Measurements from ENCODE around the gene TLDC2. TPM values are rescaled to one million over a fixed set of nuclear protein-coding genes. Genes with fewer than 3 reads are reported as not detected.
"Not testable (repeated sequence)": the region's sequence is repeated elsewhere in the genome, so short reads cannot be mapped to it uniquely, and the experiment has no call there.

TLDC2 gene
- total RNA-seq, result not detected
- long read RNA-seq, partial matches to known transcripts, result 0 of 1 reads
- long read RNA-seq, other reads (novel, unspliced or antisense), result 1 of 1 reads

DNA sequence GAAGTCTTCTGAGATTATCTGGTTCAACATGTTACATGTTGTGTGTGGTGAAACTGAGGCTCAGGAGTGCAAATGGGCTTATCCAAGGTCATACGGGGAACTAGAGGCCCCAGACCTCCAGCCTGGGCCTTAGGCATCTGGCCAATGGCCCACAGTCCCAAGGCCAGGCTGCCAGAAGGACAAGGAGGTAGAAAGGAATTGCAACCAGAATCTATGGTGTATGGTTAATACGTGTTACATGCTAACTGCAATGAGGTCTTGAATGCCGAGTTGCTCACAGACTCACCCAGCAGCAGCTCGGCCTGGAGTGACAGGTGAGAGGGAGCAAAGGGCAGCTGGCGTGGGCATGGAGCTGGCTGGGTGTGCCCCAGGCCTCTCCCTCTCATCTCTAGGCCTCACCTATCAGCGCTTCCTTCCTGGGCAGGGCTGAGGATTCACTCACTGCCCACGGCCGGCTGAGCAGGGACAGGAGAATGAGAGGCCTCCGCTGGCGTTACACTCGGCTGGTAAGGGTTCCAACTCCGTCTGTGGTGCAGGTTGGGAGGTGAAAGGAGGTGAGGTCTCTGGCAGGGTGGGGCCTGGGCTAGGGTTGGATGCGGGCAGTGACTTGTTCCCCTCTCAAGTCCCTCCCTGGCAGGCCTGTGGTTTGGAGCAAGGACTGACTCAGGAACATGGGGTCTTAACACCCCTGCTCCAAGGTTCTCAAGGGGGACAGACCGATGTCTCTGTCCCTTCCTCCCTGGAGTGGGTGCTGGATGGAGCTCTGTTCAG, at the start of gene TLDC2:
Gene TLDC2, plus strand, starts transcription at position 437 of the 771 bp plus-strand sequence. Its CDS starts 37 bp downstream, at position 474.
- no peak for DNase-seq (ENCODE audit: low spot score)
- intact Hi-C loops (cut with DNase I), result no loop called here

DNA sequence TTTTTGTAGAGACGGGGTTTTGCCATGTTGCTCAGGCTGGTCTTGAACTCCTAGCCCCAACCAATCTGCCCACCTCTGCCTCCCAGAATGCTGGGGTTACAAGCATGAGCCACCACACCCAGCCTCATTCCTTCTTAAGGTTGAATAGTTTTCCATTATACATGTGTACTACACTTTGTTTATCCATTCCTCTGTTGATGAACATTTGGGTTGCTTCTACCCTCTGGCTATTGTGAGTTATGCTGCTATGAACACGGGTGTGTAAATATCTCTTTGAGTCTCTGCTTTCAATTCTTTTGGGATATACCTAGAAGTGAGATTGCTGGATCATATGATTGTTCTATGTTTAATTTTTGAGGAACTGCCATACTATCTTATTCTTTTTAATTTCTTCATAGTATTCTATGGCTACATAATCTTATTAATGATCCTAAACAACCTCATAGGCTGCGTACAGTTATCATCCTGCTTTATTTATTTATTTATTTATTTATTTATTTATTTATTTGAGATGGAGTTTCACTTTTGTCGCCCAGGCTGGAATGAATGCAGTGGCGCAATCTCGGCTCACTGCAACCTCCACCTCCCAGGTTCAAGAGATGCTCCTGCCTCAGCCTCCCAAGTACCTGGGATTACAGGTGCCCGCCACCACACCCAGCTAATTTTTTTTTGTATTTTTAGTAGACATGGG, 49.2 kb upstream of the TLDC2 start:
- intact Hi-C loops (cut with DNase I), result no loop called here

DNA sequence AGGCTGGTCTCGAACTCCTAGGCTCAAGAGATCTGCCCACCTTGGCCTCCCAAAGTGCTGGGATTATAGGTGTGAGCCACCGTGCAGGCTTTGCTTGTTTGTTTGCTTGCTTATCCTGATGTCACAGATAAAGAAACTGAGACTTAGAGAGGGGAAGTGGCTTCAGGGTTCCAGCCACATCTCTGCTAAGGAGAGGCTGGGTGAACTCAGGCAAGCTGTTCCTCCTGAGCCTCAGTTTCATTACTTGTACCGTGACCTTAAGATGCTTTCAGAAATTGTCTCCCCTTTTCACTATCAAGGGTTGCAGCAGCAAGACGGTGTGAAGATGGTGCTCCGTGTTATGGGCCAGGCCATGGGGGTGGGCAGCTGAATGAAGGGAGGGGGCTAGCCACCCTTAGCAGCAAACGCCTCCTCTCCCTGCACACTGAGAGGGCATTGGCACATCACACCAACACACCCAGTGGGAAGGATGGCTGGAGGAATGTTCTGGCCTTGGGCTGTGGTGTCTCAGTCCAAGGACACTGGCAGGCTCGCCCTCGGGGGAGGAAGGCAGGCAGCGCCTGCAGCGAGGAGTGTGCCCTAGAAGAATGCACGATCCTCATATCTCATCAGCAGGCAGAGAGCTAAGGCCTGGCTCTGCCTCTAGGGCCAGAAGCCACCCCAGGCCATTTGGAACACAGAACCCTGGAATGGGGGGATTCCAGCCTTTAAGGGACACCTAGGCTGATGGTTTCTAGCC, 48.2 kb upstream of the TLDC2 start:
- DNase-seq (ENCODE audit: low spot score), result no peak
- intact Hi-C loops (cut with DNase I), result no loop called here

More for the DNA sequence above, 49.2 kb upstream of the TLDC2 start:
- no peak for DNase-seq (ENCODE audit: low spot score)

DNA sequence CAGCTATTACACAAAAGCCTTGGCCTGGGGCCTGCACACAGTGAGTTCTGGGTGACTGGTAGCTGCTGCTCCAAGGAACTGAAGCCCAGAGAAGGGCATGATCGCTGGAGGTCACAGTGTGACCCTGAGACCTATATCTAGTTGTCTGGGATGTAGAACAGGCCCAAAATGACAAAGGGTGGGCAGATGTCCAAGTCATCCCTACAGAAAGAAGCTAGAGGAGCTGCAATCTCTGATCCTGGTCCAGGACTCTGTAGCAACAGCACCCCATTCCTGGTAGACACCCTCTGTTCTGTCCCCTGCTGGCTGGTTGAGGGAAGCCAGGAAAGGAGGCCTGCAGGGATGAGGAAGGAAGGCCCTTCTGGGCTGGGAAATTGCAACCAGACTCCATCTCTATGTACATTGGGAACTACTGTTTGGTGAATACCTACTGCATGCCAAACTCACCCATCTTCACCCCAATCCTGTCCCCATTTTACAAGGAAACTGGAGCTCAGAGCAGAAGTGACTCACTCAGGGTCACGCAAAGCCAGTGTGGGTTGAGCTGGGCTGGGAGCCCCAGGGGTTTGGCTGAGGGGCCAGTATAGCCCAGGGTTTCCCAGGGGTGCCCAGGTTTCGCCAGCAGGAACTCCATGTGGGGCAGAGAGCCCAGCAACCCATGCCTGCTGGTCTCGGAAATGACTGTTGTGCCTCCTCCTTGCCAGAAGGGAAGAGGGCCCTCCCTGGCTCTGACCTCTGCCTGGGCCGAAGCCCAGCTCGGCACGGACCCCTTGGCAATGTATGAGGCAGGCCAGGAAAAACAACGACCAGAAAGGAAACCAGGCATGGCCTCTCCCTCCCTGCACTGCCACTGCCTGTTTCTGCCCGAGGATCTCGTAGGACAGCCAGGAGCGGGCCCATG, 44.9 kb upstream of the TLDC2 start:
- intact Hi-C loops (cut with DNase I), result loop anchor here (1.0 kb wide), 1 partner anchor 31 kb away; no protein-coding TSS in a partner anchor
- peak; percentile 84 for DNase-seq (ENCODE audit: low spot score)

DNA sequence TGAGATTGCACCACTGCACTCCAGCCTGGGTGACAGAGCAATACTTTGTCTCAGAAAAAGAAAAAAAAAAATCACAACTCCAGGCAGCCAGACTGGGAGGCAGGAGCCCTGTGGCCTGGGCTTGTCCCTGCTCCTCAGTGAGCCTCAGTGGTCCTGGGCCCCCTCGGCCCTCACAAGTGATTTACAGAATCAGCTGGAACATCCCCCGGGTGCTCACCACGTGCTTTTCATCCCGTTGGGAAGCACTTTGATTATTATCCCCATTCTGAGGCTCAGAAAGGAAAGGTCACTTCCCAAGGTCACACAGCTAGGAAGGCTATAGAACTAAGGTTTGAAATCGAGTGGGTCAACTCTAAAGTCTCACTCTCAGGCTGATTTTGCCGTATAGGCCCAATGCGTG, 43.1 kb upstream of the TLDC2 start:
- intact Hi-C loops (cut with DNase I), result no loop called here
- no peak for DNase-seq (ENCODE audit: low spot score)

DNA sequence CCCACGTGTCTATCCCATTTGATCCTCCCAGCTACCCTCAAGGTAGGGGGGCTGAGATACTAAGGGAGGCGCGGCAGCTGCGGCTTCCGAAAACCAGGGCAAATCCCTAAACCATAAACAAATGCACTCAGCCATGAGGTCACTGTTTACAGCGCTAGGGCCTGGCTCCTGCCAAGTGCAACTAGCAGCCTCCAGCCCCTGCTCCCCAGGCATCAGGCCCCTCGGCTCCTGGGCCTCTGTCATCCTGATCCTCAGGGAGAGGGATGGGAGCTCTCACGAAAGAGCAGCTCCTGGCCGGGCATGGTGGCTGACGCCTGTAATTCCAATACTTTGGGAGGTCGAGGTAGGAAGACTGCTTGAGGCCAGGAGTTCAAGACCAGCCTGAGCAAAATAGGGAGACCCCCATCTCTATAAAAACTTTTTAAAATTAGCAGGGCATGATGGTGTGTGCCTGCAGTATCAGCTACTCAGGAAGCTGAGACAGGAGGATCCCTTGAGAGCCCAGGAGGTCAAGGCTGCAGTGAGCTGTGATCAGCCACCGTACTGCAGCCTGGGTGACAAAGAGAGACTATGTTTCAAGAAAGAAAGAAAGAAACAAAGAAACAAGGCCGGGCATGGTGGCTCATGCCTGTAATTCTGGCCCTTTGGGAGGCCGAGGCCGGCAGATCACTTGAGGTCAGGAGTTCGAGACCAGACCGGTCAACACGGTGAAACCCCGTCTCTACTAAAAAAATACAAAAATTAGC, 42.5 kb upstream of the TLDC2 start:
- intact Hi-C loops (cut with DNase I), result no loop called here
- no peak for DNase-seq (ENCODE audit: low spot score)

DNA sequence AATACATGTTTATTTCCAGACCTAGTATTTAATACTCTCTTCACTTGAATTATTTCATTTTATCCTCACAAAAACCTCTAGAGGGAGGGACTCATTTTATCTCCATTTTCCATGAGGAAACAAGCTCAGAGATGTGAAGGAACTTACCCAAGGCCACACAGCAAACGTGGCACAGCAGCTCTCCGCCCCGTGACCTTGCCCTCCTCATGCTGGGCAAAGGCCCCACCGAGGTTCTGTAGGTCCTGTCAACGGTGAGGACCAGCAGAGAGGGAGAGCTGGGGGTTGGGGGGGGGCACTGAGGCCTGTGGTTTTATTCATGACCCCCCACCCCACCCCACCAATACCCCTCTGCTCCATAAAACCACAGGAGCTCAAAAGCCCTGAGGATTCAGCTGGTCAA, 40.9 kb upstream of the TLDC2 start:
- DNase-seq (ENCODE audit: low spot score), result no peak
- intact Hi-C loops (cut with DNase I), result no loop called here

DNA sequence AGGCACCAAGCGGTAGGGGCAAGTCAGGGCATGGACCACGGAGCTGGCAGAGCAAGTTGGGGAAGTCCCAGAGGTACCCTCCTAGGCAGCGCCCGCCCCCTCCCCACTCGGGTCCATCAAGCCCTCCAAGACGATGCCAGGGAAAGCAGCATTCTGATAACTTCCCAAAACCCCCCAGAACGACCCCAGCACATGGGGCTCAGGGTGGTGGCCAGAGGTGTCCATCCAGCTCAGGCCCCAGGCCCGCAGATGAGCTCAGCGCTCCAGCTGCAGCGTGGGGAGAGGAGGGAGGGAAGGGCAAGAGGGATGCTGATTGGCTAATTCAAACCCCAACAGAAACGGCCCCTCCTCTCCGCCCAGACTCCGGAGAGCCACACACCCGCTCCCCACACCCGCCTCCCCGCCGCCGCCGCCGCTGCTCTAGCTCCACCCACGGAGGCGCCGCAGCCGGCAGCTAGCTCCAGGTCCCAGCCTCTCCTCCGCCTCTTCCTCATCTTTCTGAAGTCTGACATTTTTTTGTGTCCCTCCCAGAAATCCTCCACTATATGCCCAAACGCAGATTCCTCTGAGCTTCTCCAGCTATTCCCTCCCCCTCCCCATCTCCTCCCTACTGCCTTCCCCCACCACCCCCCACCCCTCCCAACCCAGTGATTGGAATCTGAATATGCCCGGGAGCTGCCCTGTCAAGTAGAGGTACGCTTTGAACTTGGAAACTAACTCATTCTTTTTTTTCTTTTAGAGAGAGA, 40.3 kb upstream of the TLDC2 start:
- DNase-seq (ENCODE audit: low spot score), result peak; percentile 97
- intact Hi-C loops (cut with DNase I), result no loop called here

DNA sequence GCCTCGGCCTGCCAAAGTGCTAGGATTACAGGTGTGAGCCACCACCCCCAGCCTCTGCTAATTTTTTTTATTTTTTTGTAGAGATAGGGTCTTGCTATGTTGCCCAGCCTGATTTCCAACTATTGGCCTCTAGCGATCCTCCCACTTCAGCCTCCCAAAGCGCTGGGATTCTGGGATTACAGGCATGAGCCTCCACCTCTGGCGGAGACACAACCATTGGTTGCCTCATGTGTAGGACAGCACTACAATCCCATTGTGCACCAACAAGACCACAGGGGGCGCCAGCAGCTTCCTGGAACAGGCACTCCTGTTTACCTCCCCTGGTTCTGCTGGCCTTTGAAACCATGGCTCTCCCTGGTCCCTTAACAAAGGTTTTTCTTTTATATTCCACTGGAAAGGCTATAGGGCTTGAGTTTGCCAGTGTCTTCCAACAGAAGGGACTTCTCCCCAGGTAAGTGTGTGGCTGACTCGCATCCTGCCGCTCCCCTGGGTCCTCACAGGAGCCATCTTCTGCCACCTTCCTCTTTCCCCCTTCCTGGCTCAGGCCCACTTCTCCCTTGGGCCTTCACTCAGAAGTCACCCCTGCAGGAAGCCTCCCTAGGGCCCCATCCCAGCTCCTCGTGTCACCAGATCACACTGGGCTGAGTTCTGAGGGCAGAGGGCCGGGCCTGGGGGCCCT, 39.2 kb upstream of the TLDC2 start:
- DNase-seq (ENCODE audit: low spot score), result no peak
- intact Hi-C loops (cut with DNase I), result no loop called here

DNA sequence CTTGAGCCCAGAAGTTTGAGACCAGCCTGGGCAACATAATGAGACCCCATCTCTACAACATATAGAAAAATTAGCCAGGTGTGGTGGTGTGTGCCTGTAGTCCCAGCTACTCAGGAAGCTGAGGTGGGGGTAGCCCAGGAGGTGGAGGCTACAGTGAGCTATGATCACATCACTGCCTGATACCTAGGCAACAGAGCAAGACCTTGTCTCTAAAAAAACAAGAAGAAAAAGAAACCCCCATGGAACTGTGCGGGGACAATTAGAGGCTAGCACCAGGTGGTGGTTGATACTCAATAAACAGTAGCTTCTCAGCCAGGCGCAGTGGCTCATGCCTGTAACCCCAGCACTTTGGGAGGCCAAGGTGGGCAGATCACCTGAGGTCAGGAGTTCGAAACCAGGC, 37.6 kb upstream of the TLDC2 start:
- intact Hi-C loops (cut with DNase I); DNase-seq (ENCODE audit: low spot score): not testable (repeated sequence)

DNA sequence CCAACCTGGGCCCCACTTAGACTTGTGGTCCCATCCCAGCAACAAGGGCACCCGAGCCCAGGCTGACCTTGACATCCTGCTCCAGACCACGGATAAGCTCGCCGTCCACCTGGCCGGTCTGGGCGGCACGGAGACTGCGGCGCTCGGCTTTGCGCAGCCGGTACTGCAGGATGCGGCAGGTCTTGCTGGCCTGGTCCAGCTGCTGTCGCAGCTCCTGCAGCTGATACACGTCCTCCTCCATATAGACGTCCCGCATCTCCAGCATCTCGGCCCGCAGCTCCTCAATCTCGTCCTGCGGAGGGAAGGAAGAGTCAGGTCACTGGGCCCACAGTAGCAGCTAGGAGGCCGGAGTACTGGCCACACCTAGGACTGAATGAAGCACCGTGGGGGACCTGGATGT, 36.8 kb upstream of the TLDC2 start:
- intact Hi-C loops (cut with DNase I), result no loop called here
- DNase-seq (ENCODE audit: low spot score), result no peak

DNA sequence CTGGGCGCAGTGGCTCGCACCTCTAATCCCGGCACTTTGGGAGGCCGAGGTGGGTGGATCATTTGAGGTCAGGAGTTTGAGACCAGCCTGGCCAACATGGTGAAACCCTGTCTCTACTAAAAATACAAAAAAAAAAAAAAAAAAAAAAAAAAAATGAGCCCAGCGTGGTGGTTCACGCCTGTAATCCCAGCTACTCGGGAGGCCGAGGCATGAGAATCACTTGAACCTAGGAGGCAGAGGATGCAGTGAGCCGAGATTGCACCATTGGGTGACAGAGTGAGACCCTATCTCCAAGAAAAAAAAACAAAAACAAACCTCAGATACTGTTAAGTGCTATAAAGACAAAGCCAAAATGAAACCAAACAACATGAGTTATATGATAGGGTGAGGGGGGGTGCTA, 34.9 kb upstream of the TLDC2 start:
- intact Hi-C loops (cut with DNase I); DNase-seq (ENCODE audit: low spot score): not testable (repeated sequence)

DNA sequence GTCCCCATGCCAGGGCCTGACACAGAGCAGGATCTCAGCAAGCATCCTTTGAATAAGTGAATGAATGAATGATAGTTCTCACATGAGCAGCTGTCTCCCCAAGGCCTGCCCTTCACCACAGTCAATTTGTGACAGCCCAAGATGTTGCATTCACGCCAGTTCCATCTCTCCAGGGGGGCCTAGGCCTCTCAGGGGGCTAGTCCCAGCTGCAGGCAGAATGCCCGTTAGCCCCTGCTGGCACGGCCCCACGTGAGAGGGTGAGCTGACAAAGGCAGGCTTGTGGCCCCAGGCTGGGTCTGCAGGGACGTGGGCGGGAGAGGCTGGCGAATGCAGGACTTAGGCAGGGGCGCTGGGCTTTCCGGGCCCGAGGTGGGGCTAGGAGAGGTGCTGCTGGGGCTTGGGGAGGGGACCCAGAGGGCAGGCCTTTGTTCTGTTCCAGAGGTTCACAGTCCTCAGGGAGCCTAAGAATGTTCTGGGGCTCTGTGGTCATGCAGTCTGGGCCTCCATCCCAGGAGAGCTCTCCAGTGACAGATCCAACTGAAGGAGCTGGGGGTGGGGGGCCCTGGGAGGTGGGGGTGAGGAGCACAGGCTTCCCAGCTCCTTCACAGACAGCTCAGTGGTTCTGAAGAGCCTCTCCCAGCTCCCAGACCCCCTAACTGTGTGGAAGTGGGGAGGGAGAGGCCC, 30.5 kb upstream of the TLDC2 start:
- intact Hi-C loops (cut with DNase I), result no loop called here
- no peak for DNase-seq (ENCODE audit: low spot score)

DNA sequence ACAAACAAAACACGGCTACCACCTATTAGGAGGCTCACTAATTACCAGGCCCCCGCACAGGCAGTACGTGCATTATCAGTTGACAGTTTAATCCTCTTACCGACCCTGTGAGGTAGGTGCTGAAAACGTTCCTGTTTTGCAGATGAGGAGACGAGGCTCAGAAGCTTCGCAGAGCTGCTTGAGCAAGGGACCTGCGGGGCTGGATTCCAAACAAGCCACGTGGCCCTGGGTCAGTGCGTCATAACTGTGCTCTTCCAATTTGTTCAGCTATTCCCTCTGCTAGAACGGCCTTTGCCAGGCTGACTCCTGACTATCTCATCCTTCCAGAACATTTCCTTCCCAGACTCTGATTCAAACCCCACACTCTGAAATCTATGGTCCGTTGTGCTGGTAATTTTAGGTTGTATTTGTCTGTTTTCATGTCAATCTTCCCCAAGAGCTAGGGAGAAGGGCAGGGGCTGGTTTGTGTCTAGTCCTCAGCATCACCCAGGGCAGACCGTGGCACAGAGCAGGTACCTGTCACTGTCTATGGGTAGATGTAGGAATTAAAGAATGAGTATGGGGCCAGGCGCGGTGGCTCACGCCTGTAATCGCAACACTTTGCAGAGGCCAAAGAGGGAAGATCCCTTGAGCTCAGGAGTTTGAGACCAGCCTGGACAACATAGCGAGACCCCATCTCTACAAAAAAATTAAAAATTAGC, 28.8 kb upstream of the TLDC2 start:
- intact Hi-C loops (cut with DNase I), result no loop called here
- no peak for DNase-seq (ENCODE audit: low spot score)

DNA sequence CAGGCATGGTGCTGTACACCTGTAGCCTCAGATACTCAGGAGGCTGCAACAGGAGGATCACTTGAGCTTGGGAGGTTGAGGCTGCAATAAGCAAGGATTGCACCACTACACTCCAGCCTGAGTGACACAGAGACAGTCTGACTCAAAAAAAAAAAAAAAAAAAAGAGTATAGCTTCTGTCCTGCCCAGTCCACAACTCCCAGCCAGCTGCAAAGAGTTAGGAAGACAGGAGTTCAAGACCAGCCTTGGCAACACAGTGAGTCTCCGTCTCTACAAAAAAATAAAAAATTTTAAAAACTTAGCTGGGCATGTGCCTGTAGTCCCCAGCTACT, 28.3 kb upstream of the TLDC2 start:
- intact Hi-C loops (cut with DNase I), result no loop called here
- no peak for DNase-seq (ENCODE audit: low spot score)

DNA sequence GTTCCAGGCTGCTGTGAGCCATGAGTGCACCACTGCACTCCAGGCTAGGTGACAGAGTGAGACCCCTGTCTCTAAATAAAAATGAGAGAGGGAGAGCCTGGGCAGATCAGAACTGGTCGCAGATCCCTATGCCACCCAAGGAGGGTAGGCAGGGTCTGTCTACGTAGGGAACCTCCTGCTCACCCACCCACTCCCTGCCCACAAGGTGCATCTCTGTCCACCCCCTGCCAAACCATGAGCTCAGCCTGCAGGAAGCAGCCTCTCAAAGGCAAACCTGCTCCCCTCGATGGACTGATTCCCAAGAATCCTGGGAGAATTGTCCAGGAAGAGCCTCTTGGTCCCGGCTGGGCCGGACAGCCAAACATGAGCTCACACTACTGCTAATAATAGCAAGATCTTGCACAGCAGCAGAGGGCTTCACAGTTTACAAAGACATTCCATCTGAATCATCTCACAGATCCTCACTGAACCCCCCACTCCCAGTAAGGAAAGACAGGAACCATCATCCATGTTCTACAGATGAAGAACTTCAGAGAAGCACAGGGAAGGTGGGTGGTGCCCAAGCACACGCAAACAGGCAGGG, 27.8 kb upstream of the TLDC2 start:
- no peak for DNase-seq (ENCODE audit: low spot score)
- intact Hi-C loops (cut with DNase I), result no loop called here

All from cardiac septum (tissue), 1 donor.